GM21737 (cell line): ENCODE results near the gene WDR88.
A peak's percentile ranks its signal among the peaks of the same experiment; 100 is the strongest.
"Not testable (repeated sequence)": the region's sequence is repeated elsewhere in the genome, so short reads cannot be mapped to it uniquely, and the experiment has no call there.

Experiments used
- ATAC-seq: cut with Tn5 transposase; IDR thresholded peaks from one replicate; pipeline ENCODE4 v1.9.1; 2021; ENCODE audit warnings: mild to moderate bottlenecking, moderate library complexity; ENCODE audit not compliant: unreplicated experiment

Gene WDR88

GRCh38 chr19:33171222-33171795, 39.4 kb downstream of the WDR88 start:
- no peak for ATAC-seq

GRCh38 chr19:33171916-33172359, 40.0 kb downstream of the WDR88 start:
- no peak for ATAC-seq

GRCh38 chr19:33174186-33174585, 42.3 kb downstream of the WDR88 start:
- no peak for ATAC-seq

- no peak for ATAC-seq
These were observed 43.4 kb downstream of the WDR88 start for GRCh38 chr19:33175156-33175782.

- ATAC-seq, result peak; percentile 3
These were observed 44.2 kb downstream of the WDR88 start for GRCh38 chr19:33175886-33176669.

GRCh38 chr19:33176670-33177416, 44.9 kb downstream of the WDR88 start:
- ATAC-seq, result peak; percentile 76

GRCh38 chr19:33177417-33177979, 45.6 kb downstream of the WDR88 start:
- peak; percentile 23 for ATAC-seq

- ATAC-seq, result no peak
These were observed 54.7 kb downstream of the WDR88 start for GRCh38 chr19:33186431-33187182.

- no peak for ATAC-seq
These were observed 55.2 kb downstream of the WDR88 start for GRCh38 chr19:33187183-33187540.

- no peak for ATAC-seq
These were observed 57.5 kb downstream of the WDR88 start for GRCh38 chr19:33189453-33189852.

GRCh38 chr19:33191092-33191491, 59.2 kb downstream of the WDR88 start:
- ATAC-seq, result not testable (repeated sequence)

- no peak for ATAC-seq
These were observed 59.6 kb downstream of the WDR88 start for GRCh38 chr19:33191501-33191900.

- no peak for ATAC-seq
These were observed 60.1 kb downstream of the WDR88 start for GRCh38 chr19:33192010-33192409.

GRCh38 chr19:33193269-33193864, 61.5 kb downstream of the WDR88 start:
- ATAC-seq, result no peak

GRCh38 chr19:33193865-33194362, 62.0 kb downstream of the WDR88 start, which contains the start of gene LRP3:
TSS of gene LRP3 (plus strand) at chr19:33194330. CDS start at chr19:33194786, 456 bp downstream.
- no peak for ATAC-seq

- no peak for ATAC-seq
These were observed 62.6 kb downstream of the WDR88 start for GRCh38 chr19:33194532-33194885.

- ATAC-seq, result no peak
These were observed 63.2 kb downstream of the WDR88 start for GRCh38 chr19:33194886-33195644.

- ATAC-seq, result no peak
These were observed 63.9 kb downstream of the WDR88 start for GRCh38 chr19:33195645-33196347.
